Endometrial microvascular endothelial cells (primary cell): ENCODE data around the gene TPT1. TPM values are rescaled to one million over a fixed set of nuclear protein-coding genes. Genes with fewer than 3 reads are reported as not detected.
"Not testable (repeated sequence)": the region's sequence is repeated elsewhere in the genome, so short reads cannot be mapped to it uniquely, and the experiment has no call there.

Experiments used
- in situ Hi-C: cut with HindIII; loops from 2 replicates; pipeline ENCODE4 v1.10.0; 2017; ENCODE audit warnings: low sequenced_read_pairs, low pct_unique_long_range_greater_than_20kb; ENCODE audit errors: inconsistent ontology term
- total RNA-seq: library from RNA; depleted of rRNA; stranded (reverse); fragments of >200 nt; gene quantifications from one replicate; pipeline ENCODE4 v1.2.3, GENCODE V29; 2015; ENCODE audit errors: inconsistent ontology term

Gene TPT1
- total RNA-seq, 1 donor from 2014 or later = 1,490 TPM

GRCh38 chr13:45315520-45316167 lies 25.3 kb downstream of the TPT1 start:
- in situ Hi-C loops = no loop called here

- in situ Hi-C loops = no loop called here
Observed at GRCh38 chr13:45314822-45315221, 26.2 kb downstream of the TPT1 start.

- in situ Hi-C loops = no loop called here
Observed at GRCh38 chr13:45310341-45311131, 30.4 kb downstream of the TPT1 start.

- in situ Hi-C loops = no loop called here
Observed at GRCh38 chr13:45306966-45307365, 34.0 kb downstream of the TPT1 start.

GRCh38 chr13:45305079-45305478 lies 35.9 kb downstream of the TPT1 start:
- in situ Hi-C loops = no loop called here

GRCh38 chr13:45303866-45304265 lies 37.1 kb downstream of the TPT1 start:
- in situ Hi-C loops = no loop called here

GRCh38 chr13:45303026-45303425 lies 38.0 kb downstream of the TPT1 start:
- in situ Hi-C loops = no loop called here

GRCh38 chr13:45302507-45302906 lies 38.5 kb downstream of the TPT1 start:
- in situ Hi-C loops = no loop called here

- in situ Hi-C loops = no loop called here
Observed at GRCh38 chr13:45301263-45301662, 39.7 kb downstream of the TPT1 start.

GRCh38 chr13:45300190-45300985 lies 40.6 kb downstream of the TPT1 start:
- in situ Hi-C loops = no loop called here

- in situ Hi-C loops = no loop called here
Observed at GRCh38 chr13:45299194-45299593, 41.8 kb downstream of the TPT1 start.

GRCh38 chr13:45298550-45298949 lies 42.4 kb downstream of the TPT1 start:
- in situ Hi-C loops = not testable (repeated sequence)

- in situ Hi-C loops = no loop called here
Observed at GRCh38 chr13:45298206-45298505, 42.8 kb downstream of the TPT1 start.

- in situ Hi-C loops = no loop called here
Observed at GRCh38 chr13:45297456-45298205, 43.4 kb downstream of the TPT1 start.

GRCh38 chr13:45296259-45296658 lies 44.7 kb downstream of the TPT1 start:
- in situ Hi-C loops = no loop called here

- in situ Hi-C loops = no loop called here
Observed at GRCh38 chr13:45295536-45295935, 45.4 kb downstream of the TPT1 start.

- in situ Hi-C loops = no loop called here
Observed at GRCh38 chr13:45292176-45292575, 48.8 kb downstream of the TPT1 start.

GRCh38 chr13:45289936-45290563 lies 50.9 kb downstream of the TPT1 start:
- in situ Hi-C loops = no loop called here
